Measurements from ENCODE around the gene CCDC175.

The CCDC175 gene

DNA sequence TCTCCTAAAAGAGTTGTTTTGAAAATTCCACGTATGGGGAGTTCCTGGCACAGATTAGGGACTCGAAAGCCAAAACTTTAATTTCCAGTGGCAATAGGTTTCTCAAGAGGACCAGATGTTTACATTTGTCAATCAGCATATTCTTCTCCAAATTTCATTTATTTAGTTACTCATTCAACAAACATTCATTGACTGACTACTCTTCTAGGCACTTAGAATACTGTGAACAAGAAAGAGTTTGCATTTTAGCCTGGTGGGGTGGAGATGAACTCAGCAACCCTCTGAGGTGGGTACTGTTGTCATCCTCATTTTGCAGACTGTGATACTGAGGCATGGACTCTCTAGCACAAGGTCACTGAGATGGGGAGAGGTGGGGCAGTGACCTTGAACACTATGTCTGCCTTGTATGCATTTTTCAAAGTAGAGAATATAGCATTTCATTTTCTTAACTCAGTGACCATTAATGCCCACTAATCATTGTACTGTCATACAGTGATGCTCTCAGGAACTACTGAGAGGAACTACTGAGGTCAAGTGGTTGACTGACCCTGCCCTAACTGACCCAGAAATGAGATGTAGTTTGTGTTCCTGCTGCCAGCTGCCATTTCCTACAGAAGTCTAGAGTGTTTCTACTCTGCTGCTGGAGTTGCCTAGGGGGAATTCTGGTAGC lies 94.6 kb downstream of the CCDC175 start:
- no peak for DNase-seq

DNA sequence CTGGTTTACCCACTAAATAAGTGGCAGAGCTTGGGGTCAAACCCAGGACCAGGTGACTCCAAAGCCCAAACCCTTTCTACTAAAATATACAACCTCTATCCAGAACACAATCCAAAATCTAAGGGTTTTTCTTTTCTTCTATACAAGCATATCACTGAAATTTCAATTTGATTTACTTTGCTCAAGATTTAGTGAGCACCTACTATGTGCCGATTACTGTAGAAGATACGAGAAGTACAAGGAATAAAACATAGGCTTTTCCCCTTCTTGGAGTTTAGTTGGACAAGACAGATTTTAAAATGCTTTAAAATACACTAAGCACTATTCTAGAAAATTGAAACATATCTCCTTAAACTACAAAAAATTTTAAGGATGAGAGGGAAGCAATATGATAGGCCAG lies 95.2 kb downstream of the CCDC175 start:
- no peak for DNase-seq

DNA sequence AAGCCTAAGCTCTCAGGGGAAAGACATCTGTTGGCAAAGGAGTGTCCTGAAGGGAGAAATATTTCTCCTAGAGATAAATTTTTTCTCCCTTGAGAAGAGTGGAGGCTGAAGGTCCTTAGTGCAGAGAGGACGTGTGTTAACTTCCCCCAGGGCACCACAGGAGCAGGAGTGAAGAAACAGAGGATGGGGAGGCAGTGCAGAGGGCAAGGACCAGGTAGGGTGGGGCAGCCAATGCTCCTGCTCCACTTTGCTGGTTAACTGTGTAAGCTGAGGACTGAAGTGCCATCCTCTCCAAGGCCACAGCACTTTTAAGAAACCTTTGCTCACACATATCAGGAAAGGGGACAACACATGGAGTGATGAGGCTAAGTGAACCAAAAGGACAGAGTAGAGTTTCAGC lies 96.4 kb downstream of the CCDC175 start:
- DNase-seq, result no peak

DNA sequence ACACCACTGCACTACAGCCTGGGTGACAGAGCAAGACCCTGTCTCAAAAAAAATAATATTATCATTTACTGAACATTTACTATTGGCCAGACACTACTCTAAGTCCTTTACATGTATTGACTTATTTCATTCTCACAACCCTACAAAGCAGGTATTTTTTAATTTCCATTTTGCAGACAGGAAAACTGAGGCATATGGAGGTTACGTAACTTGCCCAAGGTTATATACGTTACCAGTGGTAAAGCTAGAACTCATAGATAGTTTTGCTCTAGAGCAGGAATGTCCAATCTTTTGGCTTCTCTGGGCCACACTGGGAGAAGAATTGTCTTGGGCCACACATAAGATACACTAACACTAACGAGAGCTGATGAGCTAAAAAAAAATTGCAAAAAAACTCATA lies 98.1 kb downstream of the CCDC175 start:
- no peak for DNase-seq

DNA sequence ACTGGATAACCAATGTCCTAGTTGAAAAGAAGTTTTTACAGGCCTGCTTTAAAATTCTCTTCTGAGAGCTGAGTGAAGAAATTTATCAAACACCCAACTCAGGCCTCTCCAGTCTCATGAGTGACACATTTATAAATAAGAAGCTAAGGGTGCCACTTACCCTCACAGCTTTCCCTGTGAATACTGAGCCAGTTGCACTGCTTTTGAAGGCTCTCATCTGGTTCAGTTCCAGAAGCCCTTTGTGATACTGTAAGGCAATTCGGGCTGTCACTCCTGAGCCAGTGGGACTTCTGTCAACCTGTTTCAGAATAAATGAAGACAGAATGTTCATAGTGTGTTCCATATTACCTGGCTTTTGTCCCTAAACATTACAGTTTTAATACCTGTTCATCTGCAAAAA lies 100.9 kb downstream of the CCDC175 start:
- DNase-seq, result no peak

DNA sequence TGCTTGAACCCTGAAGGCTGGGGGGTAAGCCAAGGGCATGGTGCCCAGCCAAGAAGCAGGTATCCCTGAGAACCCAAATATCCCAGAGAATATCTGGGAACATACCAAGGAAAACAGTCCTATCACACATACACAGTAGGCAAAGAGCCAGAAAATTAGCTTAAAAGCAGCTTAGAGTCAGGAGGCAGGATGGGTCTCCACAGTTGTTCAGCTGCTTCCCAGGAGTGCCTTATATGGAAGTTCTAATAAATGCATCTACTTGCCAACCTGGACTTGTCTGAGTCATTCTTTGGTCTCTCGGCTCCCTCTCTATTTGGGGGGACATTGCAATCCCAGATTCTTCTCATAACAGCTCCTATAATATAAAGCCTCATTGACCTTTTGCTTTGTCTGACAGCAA lies 102.4 kb downstream of the CCDC175 start:
- no peak for DNase-seq

DNA sequence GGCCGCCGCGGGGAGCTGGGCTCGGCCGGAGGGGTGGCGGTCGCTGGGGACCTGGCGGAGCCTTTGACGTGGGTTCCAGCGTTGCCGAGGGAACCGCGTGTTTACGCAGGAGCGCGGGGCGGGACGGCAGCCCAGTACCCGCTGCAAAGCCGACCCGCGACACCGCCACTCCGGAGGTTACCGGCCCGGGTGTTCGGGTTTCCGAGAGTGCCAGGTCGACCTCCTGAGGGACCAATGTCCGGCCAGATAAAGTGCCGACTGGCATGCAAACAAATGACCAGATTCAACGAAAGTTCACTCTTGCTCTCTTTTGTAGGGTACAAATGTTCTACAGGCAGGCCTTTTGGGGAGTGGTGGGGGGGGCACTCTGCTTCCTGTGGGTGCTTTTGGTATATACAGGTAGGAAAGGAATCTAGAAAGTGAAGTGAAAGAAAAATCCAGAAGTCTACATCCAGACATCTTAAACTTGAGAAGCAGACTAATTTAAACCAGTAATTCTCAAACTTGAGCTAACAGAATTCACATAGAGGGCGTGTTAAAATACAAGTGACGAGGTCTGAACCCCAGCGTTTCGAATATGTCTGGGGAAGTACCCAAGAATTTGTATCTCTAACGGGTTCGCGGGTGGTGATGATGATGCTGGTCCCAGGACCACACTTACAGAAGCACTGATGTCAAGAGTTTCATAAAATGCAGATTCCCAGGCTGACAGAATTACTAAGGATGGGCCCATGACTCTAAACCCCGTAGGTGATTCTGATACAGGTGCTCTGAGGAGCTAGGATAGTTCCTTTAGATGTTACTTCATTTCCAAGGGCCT lies 111.1 kb downstream of the CCDC175 start, which contains the start of gene GPR135:
Gene GPR135, minus strand, starts transcription at position 65 of the 820 bp plus-strand sequence. CDS start 154 bp downstream, outside the sequence.
- DNase-seq, result no peak

DNA sequence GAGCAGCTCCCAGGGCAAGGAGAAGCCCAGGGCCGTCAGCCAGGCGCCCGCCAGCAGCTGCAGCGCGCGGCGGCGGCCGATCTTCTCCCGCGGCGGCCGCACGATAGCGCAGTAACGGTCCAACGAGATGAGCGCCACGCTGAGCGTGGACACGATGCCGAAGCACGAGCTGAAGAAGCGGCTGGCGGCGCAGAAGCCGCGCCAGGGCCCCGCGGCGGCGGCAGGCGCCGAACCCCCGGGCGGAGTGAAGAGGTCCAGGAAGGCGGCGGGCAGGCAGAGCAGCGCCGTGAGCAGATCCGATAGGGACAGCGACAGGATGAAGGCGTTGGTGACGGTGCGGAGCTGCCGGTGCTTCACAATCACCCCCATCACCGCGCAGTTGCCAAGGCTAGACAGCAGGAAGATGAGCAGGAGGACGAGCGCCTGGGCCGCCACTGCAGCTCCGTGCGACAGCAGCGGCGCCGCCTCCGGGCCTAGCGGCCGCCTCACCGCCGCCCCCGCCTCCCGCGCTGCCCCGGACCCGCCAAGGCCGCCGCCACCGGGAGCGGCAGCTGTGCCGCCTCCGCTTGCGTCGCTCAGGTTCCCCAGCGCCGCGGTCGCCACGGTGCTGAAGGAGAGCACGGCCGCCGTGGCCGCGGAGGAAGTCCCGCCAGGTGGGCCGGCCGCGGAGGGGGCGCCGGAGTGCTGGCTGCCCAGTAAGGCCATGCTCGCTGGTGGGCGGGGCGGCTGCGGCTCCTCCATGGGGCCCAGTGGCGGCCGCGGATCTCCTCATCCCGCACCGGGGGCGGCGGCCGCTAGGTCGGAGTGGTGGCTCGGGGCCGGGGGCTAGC lies 111.9 kb downstream of the CCDC175 start:
- DNase-seq, result peak; percentile 40

DNA sequence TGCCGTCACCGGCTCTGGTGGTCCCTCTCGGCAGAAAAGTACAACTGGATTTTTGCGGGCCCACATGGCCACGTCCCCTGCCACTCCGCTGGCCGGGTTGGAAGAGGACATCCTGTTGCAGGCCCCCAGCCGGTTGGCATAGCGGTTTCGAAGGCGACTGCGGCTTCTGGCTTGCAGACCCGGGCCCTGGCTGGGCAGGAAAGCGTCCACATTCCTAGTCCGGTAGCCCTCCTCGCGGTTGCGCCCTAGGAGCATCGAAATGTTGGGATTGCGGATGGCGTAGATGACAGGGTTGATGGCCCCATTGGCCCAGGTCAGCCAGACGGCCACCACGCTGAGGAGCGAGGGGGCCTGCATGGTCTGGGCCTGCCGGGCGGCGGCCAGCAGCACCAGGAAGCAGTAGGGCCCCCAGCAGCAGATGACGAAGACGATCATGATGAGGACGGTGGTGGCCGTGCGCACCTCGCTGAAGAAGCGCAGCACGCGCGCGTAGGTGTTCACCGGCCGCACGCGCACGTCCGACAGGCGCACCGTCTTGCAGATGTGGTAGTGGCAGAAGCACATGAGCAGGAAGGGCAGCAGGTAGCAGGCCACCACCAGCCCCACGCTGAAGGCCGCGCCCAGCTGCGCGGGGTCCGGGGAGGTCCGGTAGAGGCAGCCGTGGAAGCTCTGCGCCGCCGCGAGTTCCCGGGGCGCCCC lies 112.7 kb downstream of the CCDC175 start:
- no peak for DNase-seq

DNA sequence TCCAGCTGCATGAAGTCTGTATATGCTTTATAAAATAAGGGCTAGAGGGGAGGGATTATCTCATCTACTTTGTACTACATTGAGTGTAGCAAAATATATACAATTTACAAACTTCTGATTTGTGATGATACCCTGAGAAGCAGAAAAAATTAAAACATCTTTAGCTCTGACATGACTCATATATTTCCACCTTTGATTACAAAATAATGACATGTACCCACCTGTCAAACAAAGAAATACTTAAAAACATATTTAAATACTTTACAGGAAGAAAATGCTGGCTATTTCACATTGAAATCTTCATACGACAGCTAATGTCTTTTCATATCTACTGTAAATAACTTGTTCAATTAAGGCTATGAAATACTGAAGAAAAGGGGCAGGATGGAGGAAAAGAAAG lies 114.7 kb downstream of the CCDC175 start:
- no peak for DNase-seq

DNA sequence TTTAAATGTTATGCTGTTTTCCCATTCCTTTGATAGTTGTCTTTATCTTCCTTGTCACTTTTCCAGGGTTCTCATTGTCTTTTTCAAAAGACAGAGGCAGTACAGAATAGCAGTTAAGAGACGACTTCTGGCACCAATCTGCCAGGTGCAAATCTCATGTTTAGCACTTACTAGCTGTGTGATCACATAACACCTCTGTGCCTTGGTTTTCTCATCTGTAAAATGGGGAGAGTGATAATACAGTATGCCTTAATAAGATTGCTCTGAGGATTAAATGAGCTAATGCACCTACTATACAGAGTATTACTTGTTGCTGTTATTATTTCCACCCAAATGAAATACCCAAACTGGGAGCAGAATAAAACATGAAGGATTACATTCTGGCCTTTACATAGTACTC lies 116.2 kb downstream of the CCDC175 start:
- no peak for DNase-seq

DNA sequence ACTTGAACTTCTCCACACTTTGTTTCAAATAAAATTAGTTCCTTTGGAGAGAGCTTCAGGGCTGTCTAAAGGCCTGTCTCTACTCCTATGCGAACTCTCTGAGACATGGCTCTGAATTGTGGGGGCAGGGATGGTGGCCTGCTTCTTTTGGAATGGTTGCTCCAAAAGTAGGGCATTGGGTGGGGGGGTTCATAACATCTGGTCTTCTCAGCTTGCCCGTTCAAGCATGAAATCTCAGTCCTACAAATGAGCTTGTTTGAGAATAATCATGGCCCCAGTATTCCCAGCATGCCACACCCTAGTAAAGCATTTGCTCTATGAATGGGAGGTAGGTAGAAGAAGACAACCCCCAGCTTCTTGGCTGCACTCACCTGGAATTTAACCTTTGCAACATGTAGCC lies 118.1 kb downstream of the CCDC175 start:
- DNase-seq, result no peak

DNA sequence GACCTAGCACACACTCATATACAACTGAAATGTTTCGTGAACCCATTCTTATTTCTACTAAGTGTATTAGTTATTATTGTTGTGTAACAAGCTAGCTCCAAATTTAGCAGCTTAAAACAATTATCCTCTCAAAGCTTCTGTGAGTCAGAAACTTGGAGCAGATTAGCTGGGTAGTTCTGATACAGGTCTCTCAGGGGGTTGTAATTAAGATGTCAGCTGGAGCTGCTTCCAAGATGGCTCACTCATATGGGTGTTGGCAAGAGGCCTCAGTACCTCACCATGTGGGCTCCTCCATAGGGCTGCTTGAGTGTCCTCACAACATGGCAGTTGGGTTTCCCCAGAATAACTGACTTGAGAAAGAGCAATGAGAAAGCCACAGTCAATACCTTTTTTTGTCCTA lies 121.2 kb downstream of the CCDC175 start:
- DNase-seq, result no peak
